ENCODE results near the gene RAB30. TPM values are rescaled to one million over a fixed set of nuclear protein-coding genes. Genes with fewer than 3 reads are reported as not detected.

Gene RAB30
- total and polyA plus RNA-seq, 9 donors, result 6.8 to 30.4 (median 22.7) TPM

DNA sequence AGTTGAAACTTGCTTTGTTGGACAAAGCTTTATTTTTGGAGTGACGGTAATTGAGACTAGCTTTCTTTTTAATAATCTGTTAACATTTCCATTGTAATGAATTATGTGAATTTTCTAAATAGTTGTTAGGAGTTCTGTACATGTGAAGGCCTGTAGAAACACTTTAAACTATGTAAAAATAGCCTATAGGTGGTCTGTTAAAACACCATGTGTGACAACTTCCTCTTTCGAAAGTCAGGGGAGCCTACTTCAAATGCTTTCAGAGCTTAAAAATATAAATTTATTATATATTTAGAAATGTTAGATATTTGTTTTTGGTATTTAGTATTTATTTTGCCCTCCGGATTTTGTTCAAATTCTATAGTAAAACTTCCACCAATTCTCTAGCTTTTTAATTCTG is 141.5 kb downstream of the RAB30 start:
- no peaks in the 10 kb centered on the region for H3K4me1 ChIP-seq (ENCODE audit: insufficient read depth)
- intact Hi-C loops (cut with DNase I), result no loop called here
- H3K9me3 ChIP-seq, result no peaks in the 10 kb centered on the region
- DNase-seq, result no peak
- WGBS, 3 donors, result 91 to 93% (median 92%) methylated on average over 3 of the region's 3 CpGs
- no peak overlapping the region for H3K4me3 ChIP-seq
- H3K27ac ChIP-seq, result no peak overlapping the region
- no peaks in the 10 kb centered on the region for H3K36me3 ChIP-seq
- H3K27me3 ChIP-seq, result no peaks in the 10 kb centered on the region
- TF ChIP-seq CTCF (IDR thresholded peaks at IDR 0.05), result no peak
- no peak for TF ChIP-seq EP300 (IDR thresholded peaks at IDR 0.05)
- TF ChIP-seq POLR2A (IDR thresholded peaks at IDR 0.05), result no peak

- Histone ChIP-seq H3K27me3 (no peaks in the 10 kb centered on the region), H3K36me3 (no peaks in the 10 kb centered on the region), H3K4me3 (no peak overlapping the region), H3K4me1 (ENCODE audit: insufficient read depth) (peaks cover 3% of the 10 kb centered on the region), H3K9me3 (no peaks in the 10 kb centered on the region), H3K27ac (no peak overlapping the region)
- TF ChIP-seq EP300 (IDR thresholded peaks at IDR 0.05) (no peak), POLR2A (IDR thresholded peaks at IDR 0.05) (no peak), CTCF (IDR thresholded peaks at IDR 0.05) (no peak)
- DNase-seq, result no peak
- 95 to 98% (median 96%) methylated on average over 10 of the region's 10 CpGs for WGBS, 3 donors
- intact Hi-C loops (cut with DNase I), result no loop called here
Measured at GRCh38 chr11:82929121-82929520, 142.6 kb downstream of the RAB30 start.

DNA sequence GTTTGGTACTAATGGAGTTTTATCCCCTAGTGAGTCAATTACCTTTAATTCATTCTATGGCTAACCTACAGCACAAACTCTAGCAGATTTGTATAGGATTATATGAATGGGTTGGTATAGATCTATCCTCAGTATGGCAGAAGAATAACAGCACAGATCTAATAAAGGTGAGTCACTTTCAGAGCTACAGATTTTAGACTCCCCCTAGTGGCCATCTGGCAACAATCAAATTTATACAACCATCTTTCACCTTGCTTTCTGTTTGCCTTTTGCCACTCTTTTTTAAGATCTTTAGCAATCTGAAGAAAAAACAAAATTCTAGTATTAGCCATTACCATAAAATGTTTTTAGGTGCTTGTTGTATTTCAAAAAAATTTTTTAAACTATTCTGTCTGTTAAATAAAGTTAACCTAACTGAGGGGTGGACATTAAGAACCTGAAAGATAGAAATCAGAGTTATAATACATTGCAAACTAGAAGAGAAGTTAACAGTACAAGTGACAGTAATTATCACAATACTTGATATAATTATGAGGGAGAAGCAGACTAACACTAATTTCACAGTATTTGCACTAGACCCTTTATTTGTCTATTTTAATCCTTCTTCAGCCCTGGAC is 144.3 kb downstream of the RAB30 start:
- Histone ChIP-seq H3K9me3 (no peaks in the 10 kb centered on the region), H3K36me3 (no peaks in the 10 kb centered on the region), H3K27ac (no peak overlapping the region), H3K27me3 (no peaks in the 10 kb centered on the region), H3K4me3 (no peak overlapping the region), H3K4me1 (ENCODE audit: insufficient read depth) (peaks cover 3% of the 10 kb centered on the region)
- intact Hi-C loops (cut with DNase I), result no loop called here
- DNase-seq, result no peak
- TF ChIP-seq EP300 (IDR thresholded peaks at IDR 0.05), result no peak
- TF ChIP-seq CTCF (IDR thresholded peaks at IDR 0.05), result peak; percentile 65 to 74 (median 71)

- no peak overlapping the region for H3K4me3 ChIP-seq
- intact Hi-C loops (cut with DNase I), result no loop called here
- H3K27me3 ChIP-seq, result no peaks in the 10 kb centered on the region
- H3K27ac ChIP-seq, result no peak overlapping the region
- no peaks in the 10 kb centered on the region for H3K9me3 ChIP-seq
- no peak for DNase-seq
- WGBS, 3 donors, result 21 to 48% (median 22%) methylated on average over 5 of the region's 5 CpGs
- H3K36me3 ChIP-seq, result no peaks in the 10 kb centered on the region
- peaks cover 3% of the 10 kb centered on the region for H3K4me1 ChIP-seq (ENCODE audit: insufficient read depth)
- TF ChIP-seq EP300 (IDR thresholded peaks at IDR 0.05), result no peak
- TF ChIP-seq POLR2A (IDR thresholded peaks at IDR 0.05), result no peak
- no peak for TF ChIP-seq CTCF (IDR thresholded peaks at IDR 0.05)
Measured at GRCh38 chr11:82924522-82925224, 147.0 kb downstream of the RAB30 start.

Small RNA genes within 50 kb of the gene (small RNA-seq; reads per million reads assigned to genes)
- gene SNORA70E, result 0.15 reads per million

Other genes with a start within 250 kb of the RAB30 start
- gene PRCP, start 171.5 kb downstream of the RAB30 start, total RNA-seq, result 10 to 100 TPM; 36.4 to 69.0 (median 62.8) TPM
- 100 to 1,000 TPM in 1 of 2 donors, 10 to 100 TPM in 1; 62.5 to 184 TPM for gene PRCP, start 171.5 kb downstream of the RAB30 start, polyA plus RNA-seq
- gene DDIAS, start 170.2 kb downstream of the RAB30 start, total RNA-seq, result 1 to 10 TPM in 2 of 7 donors, under 1 TPM in 4, not detected in 1; 0.48 to 1.2 (median 0.69) TPM
- gene DDIAS, start 170.2 kb downstream of the RAB30 start, polyA plus RNA-seq, result under 1 TPM; 0.38 to 0.77 TPM
- gene PCF11, start 85.2 kb upstream of the RAB30 start, total RNA-seq, result 100 to 1,000 TPM in 1 of 7 donors, 10 to 100 TPM in 6; 54.0 to 107 (median 67.0) TPM
- gene PCF11, start 85.2 kb upstream of the RAB30 start, polyA plus RNA-seq, result 10 to 100 TPM; 38.0 to 38.1 TPM
- 10 to 100 TPM; 12.4 to 21.7 (median 14.0) TPM for gene ANKRD42, start 121.8 kb upstream of the RAB30 start, total RNA-seq
- gene ANKRD42, start 121.8 kb upstream of the RAB30 start, polyA plus RNA-seq, result 10 to 100 TPM in 1 of 2 donors, 1 to 10 TPM in 1; 5.6 to 15.1 TPM
- 10 to 100 TPM; 23.0 to 50.2 (median 35.9) TPM for gene CCDC90B, start 214.5 kb upstream of the RAB30 start, total RNA-seq
- gene CCDC90B, start 214.5 kb upstream of the RAB30 start, polyA plus RNA-seq, result 10 to 100 TPM; 33.2 to 68.0 TPM